Upper lobe of right lung (tissue), 1 donor: Measurements from ENCODE around the gene NUBPL. TPM values are rescaled to one million over a fixed set of nuclear protein-coding genes. Genes with fewer than 3 reads are reported as not detected.
A peak's percentile ranks its signal among the peaks of the same experiment; 100 is the strongest.
"Not testable (repeated sequence)": the region's sequence is repeated elsewhere in the genome, so short reads cannot be mapped to it uniquely, and the experiment has no call there.

Source experiments
- ATAC-seq: fragments of 200-7000 bp; cut with Tn5 transposase; one replicate; pipeline ENCODE4 v1.9.1; 2020; ENCODE audit warnings: mild to moderate bottlenecking, moderate library complexity
- DNase-seq: peaks from one replicate; pipeline ENCODE4 v3.0.0-alpha.2; 2020
- H3K27ac ChIP-seq: fragments of 200-600 bp; one replicate; pipeline ENCODE4 v1.8.0; 2022
- H3K27me3 ChIP-seq: fragments of 200-600 bp; one replicate; pipeline ENCODE4 v1.8.0; 2022; ENCODE audit warnings: mild to moderate bottlenecking
- H3K36me3 ChIP-seq: fragments of 200-600 bp; one replicate; pipeline ENCODE4 v1.8.0; 2022
- H3K4me1 ChIP-seq: fragments of 200-600 bp; one replicate; pipeline ENCODE4 v1.8.0; 2022
- H3K4me3 ChIP-seq: fragments of 200-600 bp; one replicate; pipeline ENCODE4 v1.8.0; 2022; ENCODE audit warnings: mild to moderate bottlenecking
- H3K9me3 ChIP-seq: fragments of 200-600 bp; one replicate; pipeline ENCODE4 v1.8.0; 2022
- intact Hi-C: fragments of 100-400 bp; cut with DNase I; formaldehyde crosslinking; loops from one replicate; pipeline ENCODE4 v1.11.0; 2022
- total RNA-seq: library from RNA; stranded (reverse); fragmentation: NEBNext Ultra II Directional; extraction: Animal tissue kit (Norgen Biotek cat#: 25700); gene quantifications from one replicate; pipeline ENCODE4 v1.2.1, GENCODE V29; 2021
- TF ChIP-seq, protein P1 (sequence below): fragments of 200-600 bp; IDR thresholded peaks from one replicate; pipeline ENCODE4 v1.8.0; 2022; ENCODE audit warnings: antibody characterized with exemption
- donor health status: DM: no; HTN: yes; CAD: no; lungs with severe emphysema.

NUBPL gene
- total RNA-seq, 1 donor from 2014 or later, result 12.1 TPM

DNA sequence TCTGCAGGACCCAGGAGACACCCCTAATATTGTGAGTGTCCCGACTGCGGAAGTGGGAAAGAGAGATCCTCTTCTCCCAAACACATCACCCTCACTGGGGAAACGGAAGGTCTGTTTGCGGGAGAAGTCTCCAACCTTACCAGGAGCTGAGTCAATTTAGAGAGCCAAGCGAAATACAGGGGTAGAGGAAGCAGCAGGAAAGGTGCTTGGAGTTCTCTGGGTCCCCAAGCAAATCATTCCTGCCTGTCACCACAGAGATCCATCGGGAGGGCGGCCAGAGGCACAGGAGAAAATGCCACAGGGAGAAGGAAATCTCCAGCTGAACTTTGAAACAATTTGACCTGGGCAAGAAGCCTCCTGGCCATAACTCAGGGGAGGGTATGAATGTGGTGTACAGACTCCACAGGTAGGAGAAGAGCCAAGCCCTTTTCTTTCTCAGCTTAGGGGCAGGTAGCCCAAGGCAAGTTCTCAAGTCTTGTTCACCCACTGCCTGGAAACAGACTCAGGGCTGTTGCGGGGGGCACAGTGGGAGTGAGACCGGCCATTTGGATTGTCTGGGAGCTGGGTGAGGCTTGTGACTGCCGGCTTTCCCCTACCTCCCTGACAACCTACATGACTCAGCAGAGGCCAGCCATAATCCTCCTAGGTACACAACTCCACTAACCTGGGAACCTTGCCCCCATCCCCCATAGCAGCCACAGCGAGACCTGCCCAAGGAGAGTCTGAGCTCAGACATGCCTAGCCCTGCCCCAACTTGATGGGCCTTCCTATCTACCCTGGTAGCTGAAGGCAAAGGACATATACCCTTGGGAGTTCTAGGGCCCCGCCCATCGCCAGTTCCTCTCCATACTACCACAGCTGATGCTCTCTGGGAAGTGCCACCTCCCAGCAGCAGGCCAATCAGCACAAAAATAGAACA lies 304.0 kb downstream of the NUBPL start:
- ATAC-seq (no peak), DNase-seq (no peak)
- TF ChIP-seq, protein P1, sequence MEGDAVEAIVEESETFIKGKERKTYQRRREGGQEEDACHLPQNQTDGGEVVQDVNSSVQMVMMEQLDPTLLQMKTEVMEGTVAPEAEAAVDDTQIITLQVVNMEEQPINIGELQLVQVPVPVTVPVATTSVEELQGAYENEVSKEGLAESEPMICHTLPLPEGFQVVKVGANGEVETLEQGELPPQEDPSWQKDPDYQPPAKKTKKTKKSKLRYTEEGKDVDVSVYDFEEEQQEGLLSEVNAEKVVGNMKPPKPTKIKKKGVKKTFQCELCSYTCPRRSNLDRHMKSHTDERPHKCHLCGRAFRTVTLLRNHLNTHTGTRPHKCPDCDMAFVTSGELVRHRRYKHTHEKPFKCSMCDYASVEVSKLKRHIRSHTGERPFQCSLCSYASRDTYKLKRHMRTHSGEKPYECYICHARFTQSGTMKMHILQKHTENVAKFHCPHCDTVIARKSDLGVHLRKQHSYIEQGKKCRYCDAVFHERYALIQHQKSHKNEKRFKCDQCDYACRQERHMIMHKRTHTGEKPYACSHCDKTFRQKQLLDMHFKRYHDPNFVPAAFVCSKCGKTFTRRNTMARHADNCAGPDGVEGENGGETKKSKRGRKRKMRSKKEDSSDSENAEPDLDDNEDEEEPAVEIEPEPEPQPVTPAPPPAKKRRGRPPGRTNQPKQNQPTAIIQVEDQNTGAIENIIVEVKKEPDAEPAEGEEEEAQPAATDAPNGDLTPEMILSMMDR, result no peak
- Histone ChIP-seq H3K9me3 (no peaks in the 10 kb centered on the region), H3K36me3 (no peaks in the 10 kb centered on the region), H3K4me1 (no peaks in the 10 kb centered on the region), H3K27ac (no peak overlapping the region), H3K4me3 (no peak overlapping the region), H3K27me3 (no peaks in the 10 kb centered on the region)
- intact Hi-C loops, result no loop called here

DNA sequence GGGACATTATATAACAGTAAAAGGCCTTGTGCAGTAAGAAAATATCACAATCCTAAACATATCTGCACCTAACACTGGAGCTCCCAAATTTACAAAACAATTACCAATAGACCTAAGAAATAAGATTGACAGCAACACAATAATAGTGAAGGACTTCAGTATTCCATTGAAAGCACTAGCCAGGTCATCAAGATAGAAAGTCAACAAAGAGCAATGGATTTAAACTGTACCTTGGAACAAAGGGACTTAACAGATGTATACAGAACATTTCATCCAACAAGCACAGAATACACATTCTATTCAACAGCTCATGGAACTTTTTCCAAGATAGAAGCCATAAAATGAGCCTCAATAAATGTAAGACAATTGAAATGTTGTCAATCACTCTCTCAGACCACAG lies 306.4 kb downstream of the NUBPL start:
- H3K36me3 ChIP-seq, result no peaks in the 10 kb centered on the region
- no peaks in the 10 kb centered on the region for H3K9me3 ChIP-seq
- H3K4me3 ChIP-seq, result no peak overlapping the region
- no peaks in the 10 kb centered on the region for H3K4me1 ChIP-seq
- TF ChIP-seq, protein P1, result no peak
- intact Hi-C loops, result no loop called here
- no peak for DNase-seq
- no peak overlapping the region for H3K27ac ChIP-seq
- ATAC-seq, result no peak
- H3K27me3 ChIP-seq, result no peaks in the 10 kb centered on the region

DNA sequence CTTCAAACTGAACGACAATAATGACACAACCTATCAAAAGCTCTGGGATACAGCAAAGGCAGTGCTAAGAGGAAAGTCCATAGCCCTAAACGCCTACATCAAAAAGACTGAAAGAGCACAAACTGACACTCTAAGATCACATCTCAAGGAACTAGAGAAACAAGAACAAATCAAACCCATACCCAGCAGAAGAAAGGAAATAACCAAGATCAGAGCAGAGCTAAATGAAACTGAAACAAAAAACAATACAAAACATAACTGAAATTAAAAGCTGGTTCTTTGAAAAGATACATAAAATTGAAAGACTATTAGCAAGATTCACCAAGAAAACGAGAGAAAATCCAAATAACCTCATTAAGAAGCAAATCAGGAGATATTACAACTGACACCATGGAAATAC lies 306.9 kb downstream of the NUBPL start:
- ATAC-seq, H3K4me1 ChIP-seq, H3K27ac ChIP-seq, H3K9me3 ChIP-seq, DNase-seq, intact Hi-C loops, H3K36me3 ChIP-seq, H3K27me3 ChIP-seq, H3K4me3 ChIP-seq: not testable (repeated sequence)

DNA sequence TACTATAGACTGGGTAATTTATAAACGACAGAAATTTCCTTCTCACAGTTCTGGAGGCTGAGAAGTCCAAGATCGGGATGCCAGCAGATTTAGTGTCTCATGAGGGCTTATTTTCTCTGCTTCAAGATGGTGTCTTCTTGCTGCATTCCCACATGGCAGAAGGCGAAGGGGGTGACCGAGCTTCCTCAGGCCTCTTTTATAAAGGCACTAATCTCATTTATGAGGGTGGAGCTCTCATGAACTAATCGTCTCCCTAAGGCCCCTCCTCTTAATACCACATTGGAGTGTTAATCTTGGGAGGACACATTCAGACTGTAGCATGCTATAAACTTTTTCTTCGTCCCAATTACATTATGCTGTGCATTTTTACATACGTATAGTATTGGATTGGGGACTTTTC lies 315.5 kb downstream of the NUBPL start:
- intact Hi-C loops, result no loop called here
- Histone ChIP-seq H3K27me3 (no peaks in the 10 kb centered on the region), H3K4me3 (no peak overlapping the region), H3K36me3 (no peaks in the 10 kb centered on the region), H3K4me1 (no peaks in the 10 kb centered on the region), H3K9me3 (no peaks in the 10 kb centered on the region), H3K27ac (no peak overlapping the region)
- TF ChIP-seq, protein P1, result no peak
- ATAC-seq (no peak), DNase-seq (no peak)

DNA sequence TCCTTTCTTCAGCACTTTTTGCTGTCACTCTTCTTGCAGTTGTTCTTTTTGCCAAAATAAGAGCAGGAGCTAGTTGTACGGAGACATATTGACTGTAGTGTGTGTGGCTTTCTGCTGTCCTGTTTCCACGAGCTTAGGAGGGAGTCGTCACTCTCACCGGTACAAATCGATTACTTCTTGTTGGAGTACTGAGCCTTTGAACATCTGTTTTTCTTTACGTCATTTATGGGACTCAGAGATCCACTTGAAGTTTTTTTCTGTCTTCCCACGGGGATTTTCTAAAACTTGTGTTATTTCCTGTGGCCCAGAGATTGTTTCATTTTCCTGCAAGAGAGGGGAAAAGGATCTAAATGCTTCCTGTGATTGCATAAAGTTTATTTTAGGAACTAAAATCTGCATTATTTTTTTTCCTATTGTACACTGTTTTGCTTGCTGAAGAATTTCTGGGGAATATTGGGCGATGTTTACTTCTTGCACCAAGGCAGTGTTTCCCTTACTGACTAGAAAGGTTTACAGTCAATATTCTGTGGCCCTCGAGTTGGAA lies 316.1 kb downstream of the NUBPL start:
- intact Hi-C loops, result no loop called here

More for the DNA sequence above, 316.1 kb downstream of the NUBPL start:
- Histone ChIP-seq H3K9me3 (no peaks in the 10 kb centered on the region), H3K4me3 (peak overlapping the region; percentile 11), H3K4me1 (no peaks in the 10 kb centered on the region), H3K27ac (peak overlapping the region; percentile 21), H3K36me3 (no peaks in the 10 kb centered on the region), H3K27me3 (no peaks in the 10 kb centered on the region)
- ATAC-seq, result no peak
- DNase-seq, result no peak
- TF ChIP-seq, protein P1, result no peak
